ENCODE results near the gene TIMM21.

- TF ChIP-seq, protein P1, sequence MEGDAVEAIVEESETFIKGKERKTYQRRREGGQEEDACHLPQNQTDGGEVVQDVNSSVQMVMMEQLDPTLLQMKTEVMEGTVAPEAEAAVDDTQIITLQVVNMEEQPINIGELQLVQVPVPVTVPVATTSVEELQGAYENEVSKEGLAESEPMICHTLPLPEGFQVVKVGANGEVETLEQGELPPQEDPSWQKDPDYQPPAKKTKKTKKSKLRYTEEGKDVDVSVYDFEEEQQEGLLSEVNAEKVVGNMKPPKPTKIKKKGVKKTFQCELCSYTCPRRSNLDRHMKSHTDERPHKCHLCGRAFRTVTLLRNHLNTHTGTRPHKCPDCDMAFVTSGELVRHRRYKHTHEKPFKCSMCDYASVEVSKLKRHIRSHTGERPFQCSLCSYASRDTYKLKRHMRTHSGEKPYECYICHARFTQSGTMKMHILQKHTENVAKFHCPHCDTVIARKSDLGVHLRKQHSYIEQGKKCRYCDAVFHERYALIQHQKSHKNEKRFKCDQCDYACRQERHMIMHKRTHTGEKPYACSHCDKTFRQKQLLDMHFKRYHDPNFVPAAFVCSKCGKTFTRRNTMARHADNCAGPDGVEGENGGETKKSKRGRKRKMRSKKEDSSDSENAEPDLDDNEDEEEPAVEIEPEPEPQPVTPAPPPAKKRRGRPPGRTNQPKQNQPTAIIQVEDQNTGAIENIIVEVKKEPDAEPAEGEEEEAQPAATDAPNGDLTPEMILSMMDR (optimal IDR thresholded peaks at IDR 0.05 in 1 of 3, IDR thresholded peaks at IDR 0.05 in 1 of 3, conservative IDR thresholded peaks at IDR 0.05 in 1 of 3; ENCODE audit: extremely low read depth in 1 of 3, insufficient read depth in 2 of 3, low read length in 3 of 3) = no peak
- TF ChIP-seq EZH2 (IDR thresholded peaks at IDR 0.05; ENCODE audit: low read length) = no peak
These were observed 18.1 kb downstream of the TIMM21 start for GRCh38 chr18:74166386-74166785.
